B cell (primary cell): Measurements from ENCODE around the gene FREM2. TPM values are rescaled to one million over a fixed set of nuclear protein-coding genes. Genes with fewer than 3 reads are reported as not detected.

Source experiments
- ATAC-seq: fragments of 200-7000 bp; cut with Tn5 transposase; one replicate; pipeline ENCODE4 v1.10.0; 2021; ENCODE audit warnings: low read depth, mild to moderate bottlenecking, moderate number of reproducible peaks, moderate library complexity
- CTCF ChIA-PET: fragments of 350-600 bp; sonication (Branson Sonifier 250); formaldehyde crosslinking; loops from one replicate; lab custom pipeline; 2021; ENCODE audit warnings: antibody characterized with exemption, inconsistent platforms; lab: Charles Lee
- POLR2A ChIA-PET: fragments of 350-600 bp; sonication (Branson Sonifier 250); formaldehyde crosslinking; loops from one replicate; lab custom pipeline; 2021; ENCODE audit warnings: antibody characterized with exemption; lab: Charles Lee
- DNase-seq: peaks from one replicate; pipeline ENCODE4 v3.0.0; 2013
- H2AFZ ChIP-seq: 2 replicates; pipeline ENCODE4 v1.6.1; 2012; ENCODE audit warnings: mild to moderate bottlenecking, low read depth, low read length; ENCODE audit not compliant: insufficient read depth, poor library complexity, severe bottlenecking
- H3K27ac ChIP-seq, 2 donors: 1 replicate in 1 of 2; 2 replicates in 1 of 2; pipeline ENCODE4 v1.5.1; 2012 to 2013; ENCODE audit warnings: low read length in 2 of 2, mild to moderate bottlenecking in 2 of 2, moderate library complexity in 1 of 2
- H3K27me3 ChIP-seq, 4 experiments: fragments of 200-600 bp in 1 of 4; sonication (generic) in 1 of 4; replicated peaks in 1 of 4; 1 replicate in 2 of 4; 2 replicates in 2 of 4; pipeline versions ENCODE4 v1.6.1 to v1.7.0; 2013 to 2016; ENCODE audit warnings: low read length in 3 of 4, mild to moderate bottlenecking in 2 of 4, mixed read lengths in 1 of 4, moderate library complexity in 1 of 4; ENCODE audit not compliant: insufficient read depth in 4 of 4, control insufficient read depth in 3 of 4; ENCODE audit errors: control extremely low read depth in 1 of 4
- H3K36me3 ChIP-seq, 2 experiments: replicated peaks in 1 of 2; 1 replicate in 1 of 2; 2 replicates in 1 of 2; pipeline versions ENCODE4 v1.6.1 to v1.7.1; 2013; ENCODE audit warnings: low read length in 1 of 2; ENCODE audit not compliant: insufficient read depth in 2 of 2, control insufficient read depth in 1 of 2; ENCODE audit errors: control extremely low read depth in 1 of 2, extremely low read depth in 1 of 2
- H3K4me1 ChIP-seq, 2 donors: fragments of 200-600 bp in 1 of 2; sonication (generic) in 1 of 2; 1 replicate in 1 of 2; 2 replicates in 1 of 2; pipeline versions ENCODE4 v1.5.1 to v1.6.1; 2013 to 2017; ENCODE audit warnings: low read length in 2 of 2; ENCODE audit not compliant: control insufficient read depth in 2 of 2, insufficient read depth in 2 of 2
- H3K4me2 ChIP-seq: replicated peaks from 2 replicates; pipeline ENCODE3; 2012; ENCODE audit warnings: mild to moderate bottlenecking, low read depth, low read length; ENCODE audit not compliant: poor library complexity, severe bottlenecking
- H3K4me3 ChIP-seq, 5 experiments: fragments of 200-600 bp in 1 of 5; sonication (generic) in 1 of 5; 1 replicate in 3 of 5; 2 replicates in 2 of 5; pipeline versions ENCODE4 v1.5.1 to v1.7.0; 2011 to 2016; ENCODE audit warnings: low read length in 4 of 5, mild to moderate bottlenecking in 4 of 5, low read depth in 2 of 5, control low read depth in 1 of 5, moderate library complexity in 1 of 5; ENCODE audit not compliant: insufficient read depth in 1 of 5; ENCODE audit errors: control extremely low read depth in 1 of 5, extremely low read depth in 1 of 5
- H3K79me2 ChIP-seq: fragments of 200-600 bp; sonication (generic); one replicate; pipeline ENCODE4 v1.6.0; 2016; ENCODE audit warnings: low read length; ENCODE audit not compliant: control insufficient read depth, insufficient read depth
- H3K9ac ChIP-seq: fragments of 200-600 bp; sonication (generic); 2 replicates; pipeline ENCODE4 v1.6.1; 2017; ENCODE audit warnings: mild to moderate bottlenecking, low read length, moderate library complexity
- H3K9me3 ChIP-seq, 3 donors: one replicate each; pipeline versions ENCODE4 v1.6.1 to v1.7.1; 2013; ENCODE audit warnings: low read length in 2 of 3; ENCODE audit not compliant: control insufficient read depth in 2 of 3, insufficient read depth in 1 of 3; ENCODE audit errors: control extremely low read depth in 1 of 3
- H4K20me1 ChIP-seq: 2 replicates; pipeline ENCODE4 v1.6.0; 2012; ENCODE audit warnings: mild to moderate bottlenecking, low read length; ENCODE audit not compliant: insufficient read depth, control insufficient read depth, poor library complexity, severe bottlenecking
- H3K27ac Mint-ChIP-seq: one replicate; pipeline ENCODE4 v1.8.0; 2021; ENCODE audit warnings: mixed read lengths
- H3K27me3 Mint-ChIP-seq: one replicate; pipeline ENCODE4 v1.8.0; 2021; ENCODE audit warnings: mixed read lengths
- H3K4me1 Mint-ChIP-seq: one replicate; pipeline ENCODE4 v1.8.0; 2021; ENCODE audit warnings: mixed read lengths
- H3K4me3 Mint-ChIP-seq: one replicate; pipeline ENCODE4 v1.8.0; 2021; ENCODE audit warnings: mixed read lengths
- H3K9me3 Mint-ChIP-seq: one replicate; pipeline ENCODE4 v1.8.0; 2022; ENCODE audit warnings: mixed read lengths; ENCODE audit not compliant: insufficient read depth
- CTCF ChIP-seq: fragments of 200-600 bp; IDR thresholded peaks from one replicate; pipeline ENCODE4 v1.8.0; 2022; ENCODE audit warnings: antibody characterized with exemption, mild to moderate bottlenecking
- EZH2 ChIP-seq: IDR thresholded peaks from 2 replicates; pipeline ENCODE4 v1.6.1; 2012; ENCODE audit warnings: borderline replicate concordance, low read depth, mild to moderate bottlenecking, moderate library complexity, low read length; ENCODE audit not compliant: insufficient read depth, poor library complexity, severe bottlenecking
- WGBS: methylation state at CpG from one replicate; pipeline ENCODE4 v1.1.5; 2013; ENCODE audit warnings: missing lambda C conversion rate; ENCODE audit not compliant: insufficient coverage; 5-methylcytosine and 5-hydroxymethylcytosine counted together
- intact Hi-C: fragments of 100-400 bp; cut with micrococcal nuclease; formaldehyde crosslinking; loops from one replicate; pipeline ENCODE4 v1.10.0; 2022
- polyA plus RNA-seq: library from polyadenylated mRNA; depleted of rRNA; stranded (reverse); fragments of >200 nt; gene quantifications from 2 replicates; pipeline ENCODE4 v1.2.3, GENCODE V29; 2012
- total RNA-seq, 2 donors: library from RNA; stranded (reverse); fragments of 120-200 nt in 1 of 2; gene quantifications; 1 replicate in 1 of 2; 2 replicates in 1 of 2; pipeline versions ENCODE4 v1.2.3 to v1.2.4, GENCODE V29; 2013 to 2022

Gene FREM2
- total and polyA plus RNA-seq, 2 donors (not counting 1 experiment from before 2014, with no cell fraction given): not detected

- no peaks in the 10 kb centered on the region for H3K9me3 ChIP-seq
- no peaks in the 10 kb centered on the region for H3K79me2 ChIP-seq
- ATAC-seq (no peak), DNase-seq (no peak)
- H3K27me3 Mint-ChIP-seq: no peaks in the 10 kb centered on the region
- no peaks in the 10 kb centered on the region for H3K36me3 ChIP-seq
- H4K20me1 ChIP-seq: no peaks in the 10 kb centered on the region
- intact Hi-C loops: no loop called here
- no peak overlapping the region for H3K4me3 Mint-ChIP-seq
- no peak overlapping the region for H3K27ac ChIP-seq
- ChIA-PET POLR2A (no interaction called here), CTCF (no interaction called here)
- H3K27ac Mint-ChIP-seq: no peak overlapping the region
- no CpG with 5 or more reads among the region's 2 CpGs for WGBS
- H3K9me3 Mint-ChIP-seq: no peaks in the 10 kb centered on the region
- H3K4me2 ChIP-seq: no peak overlapping the region
- no peak overlapping the region for H2AFZ ChIP-seq
- no peaks in the 10 kb centered on the region for H3K4me1 ChIP-seq
- no peak overlapping the region for H3K4me3 ChIP-seq
- no peak for TF ChIP-seq EZH2
- TF ChIP-seq CTCF: no peak
- H3K9ac ChIP-seq: no peak overlapping the region
- H3K4me1 Mint-ChIP-seq: no peaks in the 10 kb centered on the region
- H3K27me3 ChIP-seq: no peaks in the 10 kb centered on the region
Measured at GRCh38 chr13:38656699-38657098, 30.2 kb upstream of the FREM2 start.

DNA sequence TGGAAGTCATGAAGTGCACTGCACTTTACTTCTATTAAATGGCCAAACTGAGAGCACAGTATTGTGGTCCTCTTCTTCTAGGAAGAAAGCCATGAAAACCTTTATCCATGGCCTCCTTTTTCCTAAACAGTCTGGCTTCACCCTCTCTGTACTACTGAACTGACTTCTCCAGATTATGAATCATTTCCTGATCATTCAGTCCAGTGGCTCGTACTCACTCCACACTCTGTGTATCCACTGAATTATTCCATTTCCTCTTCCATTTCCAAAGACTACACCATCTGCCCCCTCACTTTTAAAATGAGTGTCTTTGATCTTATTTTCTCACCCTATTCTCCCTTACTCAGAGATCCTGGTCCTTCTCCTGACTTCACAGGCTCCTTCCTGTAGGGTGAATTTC lies 29.7 kb upstream of the FREM2 start:
- H3K4me3 ChIP-seq: no peak overlapping the region
- 37% methylated on average over 1 of the region's 1 CpG for WGBS
- no peak for DNase-seq

More for the DNA sequence above, 29.7 kb upstream of the FREM2 start:
- H3K79me2 ChIP-seq: no peaks in the 10 kb centered on the region
- no peaks in the 10 kb centered on the region for H3K4me1 ChIP-seq
- H3K4me2 ChIP-seq: no peak overlapping the region
- no peaks in the 10 kb centered on the region for H3K36me3 ChIP-seq
- no peaks in the 10 kb centered on the region for H3K9me3 ChIP-seq
- H3K4me3 Mint-ChIP-seq: no peak overlapping the region
- intact Hi-C loops: no loop called here
- H3K27me3 Mint-ChIP-seq: no peaks in the 10 kb centered on the region
- H4K20me1 ChIP-seq: no peaks in the 10 kb centered on the region
- ATAC-seq: no peak
- ChIA-PET CTCF (no interaction called here), POLR2A (no interaction called here)
- H3K27me3 ChIP-seq: no peaks in the 10 kb centered on the region
- no peak overlapping the region for H3K27ac Mint-ChIP-seq
- no peak overlapping the region for H3K9ac ChIP-seq
- no peaks in the 10 kb centered on the region for H3K9me3 Mint-ChIP-seq
- no peak overlapping the region for H3K27ac ChIP-seq
- no peak for TF ChIP-seq CTCF
- TF ChIP-seq EZH2: no peak
- H2AFZ ChIP-seq: no peak overlapping the region
- H3K4me1 Mint-ChIP-seq: no peaks in the 10 kb centered on the region
